GM21526 (cell line): Measurements from ENCODE around the gene ARHGAP9.

ENCODE experiments used
- ATAC-seq: cut with Tn5 transposase; IDR thresholded peaks from one replicate; pipeline ENCODE4 v1.9.1; 2021; ENCODE audit warnings: moderate library complexity; ENCODE audit not compliant: unreplicated experiment, low FRiP score

ARHGAP9 gene

GRCh38 chr12:57479376-57480115 is at the start of gene ARHGAP9:
TSS of gene ARHGAP9 (minus strand) at chr12:57479866. CDS start at chr12:57479406, 460 bp downstream.
- ATAC-seq = no peak

- ATAC-seq = no peak
Observed at GRCh38 chr12:57528831-57529555, 49.3 kb upstream of the ARHGAP9 start.

- no peak for ATAC-seq
Observed at GRCh38 chr12:57528176-57528575, 48.5 kb upstream of the ARHGAP9 start.

GRCh38 chr12:57527184-57527583 is 47.5 kb upstream of the ARHGAP9 start:
- ATAC-seq = no peak

- ATAC-seq = no peak
Observed at GRCh38 chr12:57526477-57527126, 46.9 kb upstream of the ARHGAP9 start.

GRCh38 chr12:57525615-57526383 is 46.1 kb upstream of the ARHGAP9 start:
- ATAC-seq = no peak

- no peak for ATAC-seq
Observed at GRCh38 chr12:57524814-57525614, 45.3 kb upstream of the ARHGAP9 start.

GRCh38 chr12:57523706-57524614 is 44.3 kb upstream of the ARHGAP9 start:
- ATAC-seq = no peak

- no peak for ATAC-seq
Observed at GRCh38 chr12:57522887-57523705, 43.4 kb upstream of the ARHGAP9 start.

- ATAC-seq = peak; percentile 37
Observed at GRCh38 chr12:57522011-57522886, 42.6 kb upstream of the ARHGAP9 start, which contains the start of gene MBD6. TSS of gene MBD6 (plus strand) at chr12:57522824. CDS start at chr12:57524304, 1,480 bp downstream.

- ATAC-seq = no peak
Observed at GRCh38 chr12:57521525-57522010, 41.9 kb upstream of the ARHGAP9 start.

- peak; percentile 64 for ATAC-seq
Observed at GRCh38 chr12:57520053-57520818, 40.6 kb upstream of the ARHGAP9 start, which contains the start of gene DDIT3. TSS of gene DDIT3 (minus strand) at chr12:57520514. CDS start at chr12:57517406, 3,108 bp downstream.

- ATAC-seq = peak; percentile 4
Observed at GRCh38 chr12:57519796-57520052, 40.1 kb upstream of the ARHGAP9 start.

- no peak for ATAC-seq
Observed at GRCh38 chr12:57518920-57519795, 39.5 kb upstream of the ARHGAP9 start.
